ENCODE data around the gene MN1.

DNA sequence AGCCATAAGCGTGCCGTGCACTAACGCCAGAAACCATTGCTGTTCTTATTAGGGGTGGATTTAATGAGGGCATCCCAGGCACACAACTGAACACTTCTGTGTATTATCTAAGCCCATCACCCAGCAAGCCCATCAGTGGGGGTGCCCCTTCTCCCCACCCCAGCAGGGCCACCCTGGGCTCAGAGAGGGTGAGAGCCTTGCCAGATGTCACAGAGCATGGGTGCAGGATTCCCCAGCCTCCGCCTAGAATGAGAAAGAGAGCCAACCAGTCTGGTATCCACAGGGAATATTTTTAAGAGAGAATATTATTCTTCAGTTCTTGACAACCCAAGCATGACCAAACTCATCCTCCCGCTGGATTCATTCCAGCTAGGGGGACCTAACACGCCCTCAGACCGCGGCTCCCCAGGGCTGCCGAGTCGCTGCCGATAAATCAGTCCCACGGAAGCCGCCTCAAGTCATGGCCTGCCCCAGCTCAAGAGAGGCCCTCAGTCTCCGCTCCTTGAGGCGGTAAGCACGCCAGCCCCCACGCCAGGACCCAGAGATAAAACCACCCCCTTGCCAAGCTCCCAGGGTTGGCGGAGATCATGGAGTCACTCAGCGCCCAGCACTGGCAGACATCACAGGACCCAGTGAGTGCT is 47.2 kb downstream of the MN1 start:
- TF ChIP-seq CTCF (IDR thresholded peaks at IDR 0.05): no peak
- TF ChIP-seq EZH2 (IDR thresholded peaks at IDR 0.05; ENCODE audit: borderline replicate concordance, insufficient read depth, low read depth, low read length, poor library complexity, severe bottlenecking): no peak
